IMR-90 (cell line): ENCODE data around the gene MAPK11. TPM values are rescaled to one million over a fixed set of nuclear protein-coding genes. Genes with fewer than 3 reads are reported as not detected.

Source experiments
- ATAC-seq: fragments of 200-7000 bp; cut with Tn5 transposase; 2 replicates; pipeline ENCODE4 v1.9.1; 2020; ENCODE audit warnings: low read depth, mild to moderate bottlenecking, moderate library complexity
- BruUV-seq: library from RNA; stranded (reverse); fragments of 400-500 nt; replicated peaks from 2 replicates; lab custom pipeline; 2021; lab: Mats Ljungman, UMichigan
- CTCF ChIA-PET: fragments of 300-600 bp; formaldehyde crosslinking; extraction: SDS; loops from one replicate; lab custom pipeline; 2021; ENCODE audit warnings: antibody characterized with exemption; lab: Yijun Ruan, JAX
- POLR2A ChIA-PET: fragments of 300-600 bp; sonication (Branson Sonifier 250); formaldehyde crosslinking; loops from one replicate; lab custom pipeline; 2022; ENCODE audit warnings: antibody characterized with exemption; ENCODE audit not compliant: unreplicated experiment; lab: Charles Lee
- DNase-seq: peaks from one replicate; pipeline ENCODE4 v3.0.0; 2013
- H2AFZ ChIP-seq: replicated peaks from 2 replicates; pipeline ENCODE3; 2013; ENCODE audit warnings: low read length, mild to moderate bottlenecking; ENCODE audit not compliant: poor library complexity
- H2AK5ac ChIP-seq: 2 replicates; pipeline ENCODE4 v1.6.1; 2013; ENCODE audit warnings: low read depth, low read length, inconsistent platforms
- H2AK9ac ChIP-seq: replicated peaks from 2 replicates; pipeline ENCODE3; 2013; ENCODE audit warnings: mild to moderate bottlenecking, low read depth, low read length, moderate library complexity; ENCODE audit not compliant: poor library complexity
- H2BK120ac ChIP-seq: 2 replicates; pipeline ENCODE4 v1.6.1; 2013; ENCODE audit warnings: low read depth, low read length, inconsistent platforms
- H2BK15ac ChIP-seq: 3 replicates; pipeline ENCODE4 v1.6.1; 2013; ENCODE audit warnings: low read depth, low read length, inconsistent platforms
- H2BK20ac ChIP-seq: 2 replicates; pipeline ENCODE4 v1.6.1; 2013; ENCODE audit warnings: low read depth, mild to moderate bottlenecking, inconsistent platforms, low read length, moderate library complexity
- H2BK5ac ChIP-seq: 2 replicates; pipeline ENCODE4 v1.6.1; 2013; ENCODE audit warnings: mild to moderate bottlenecking, low read depth, low read length, inconsistent platforms; ENCODE audit not compliant: poor library complexity, severe bottlenecking
- H3K14ac ChIP-seq: replicated peaks from 2 replicates; pipeline ENCODE4 v1.6.1; 2013; ENCODE audit warnings: low read depth, low read length, inconsistent platforms
- H3K18ac ChIP-seq: 2 replicates; pipeline ENCODE4 v1.6.1; 2013; ENCODE audit warnings: low read depth, low read length, control low read depth
- H3K23ac ChIP-seq: 2 replicates; pipeline ENCODE4 v1.6.1; 2013; ENCODE audit warnings: low read depth, low read length, inconsistent platforms
- H3K27ac ChIP-seq: 2 replicates; pipeline ENCODE4 v1.5.1; 2013; ENCODE audit warnings: mild to moderate bottlenecking, control low read depth, low read length; ENCODE audit not compliant: insufficient read depth
- H3K27me3 ChIP-seq: 2 replicates; pipeline ENCODE4 v1.6.1; 2013; ENCODE audit warnings: low read length; ENCODE audit not compliant: control insufficient read depth, insufficient read depth
- H3K36me3 ChIP-seq: 2 replicates; pipeline ENCODE4 v1.6.1; 2013; ENCODE audit warnings: low read length, mixed read lengths; ENCODE audit not compliant: control insufficient read depth, insufficient read depth
- H3K4ac ChIP-seq: 2 replicates; pipeline ENCODE4 v1.6.1; 2013; ENCODE audit warnings: low read depth, low read length, inconsistent platforms
- H3K4me1 ChIP-seq: 2 replicates; pipeline ENCODE4 v1.6.1; 2013; ENCODE audit warnings: low read length, mixed read lengths; ENCODE audit not compliant: control insufficient read depth, insufficient read depth
- H3K4me2 ChIP-seq: 2 replicates; pipeline ENCODE4 v1.6.1; 2013; ENCODE audit warnings: low read depth, mild to moderate bottlenecking, control low read depth, low read length, moderate library complexity
- H3K4me3 ChIP-seq: 2 replicates; pipeline ENCODE4 v1.5.1; 2013; ENCODE audit warnings: low read depth, mild to moderate bottlenecking, control low read depth, low read length, moderate library complexity; ENCODE audit not compliant: insufficient read depth
- H3K56ac ChIP-seq: 2 replicates; pipeline ENCODE4 v1.6.1; 2013; ENCODE audit warnings: low read length, inconsistent platforms; ENCODE audit not compliant: insufficient read depth; ENCODE audit errors: extremely low read depth
- H3K79me1 ChIP-seq, 2 experiments: 2 replicates each; pipeline ENCODE4 v1.6.1; 2013; ENCODE audit warnings: low read length in 2 of 2, inconsistent platforms in 1 of 2, low read depth in 1 of 2
- H3K9ac ChIP-seq: 2 replicates; pipeline ENCODE4 v1.6.1; 2013; ENCODE audit warnings: low read depth, low read length, control low read depth
- H3K9me1 ChIP-seq: 2 replicates; pipeline ENCODE4 v1.6.1; 2013; ENCODE audit warnings: low read length, inconsistent platforms; ENCODE audit not compliant: insufficient read depth
- H3K9me3 ChIP-seq: 2 replicates; pipeline ENCODE4 v1.6.1; 2013; ENCODE audit warnings: low read length; ENCODE audit not compliant: control insufficient read depth, insufficient read depth
- H4K20me1 ChIP-seq: 2 replicates; pipeline ENCODE4 v1.6.1; 2013; ENCODE audit warnings: low read length, inconsistent platforms; ENCODE audit not compliant: insufficient read depth
- H4K5ac ChIP-seq: 2 replicates; pipeline ENCODE4 v1.6.1; 2013; ENCODE audit warnings: mild to moderate bottlenecking, low read depth, low read length, control low read depth
- H4K8ac ChIP-seq, 2 experiments: 2 replicates each; pipeline ENCODE4 v1.6.1; 2013; ENCODE audit warnings: low read depth in 2 of 2, low read length in 2 of 2, control low read depth in 1 of 2, inconsistent platforms in 1 of 2
- H4K91ac ChIP-seq: 2 replicates; pipeline ENCODE4 v1.6.1; 2013; ENCODE audit warnings: low read depth, low read length, inconsistent platforms; ENCODE audit not compliant: insufficient read depth
- BHLHE40 ChIP-seq: fragments of 150-350 bp; IDR thresholded peaks from 2 replicates; pipeline ENCODE4 v1.6.1; 2016; ENCODE audit warnings: mild to moderate bottlenecking, low read depth, low read length
- CEBPB ChIP-seq: IDR thresholded peaks from 2 replicates; pipeline ENCODE4 v1.6.1; 2012; ENCODE audit warnings: low read depth, low read length, improper control_type of control experiment
- CHD1 ChIP-seq: IDR thresholded peaks from 2 replicates; pipeline ENCODE4 v1.6.1; 2012; ENCODE audit warnings: low read depth, low read length, improper control_type of control experiment
- FOS ChIP-seq: fragments of 150-350 bp; IDR thresholded peaks from 2 replicates; pipeline ENCODE4 v1.6.1; 2016; ENCODE audit warnings: low read depth, low read length
- MAFK ChIP-seq: IDR thresholded peaks from 2 replicates; pipeline ENCODE4 v1.6.1; 2012; ENCODE audit warnings: low read depth, low read length, improper control_type of control experiment
- MAZ ChIP-seq: IDR thresholded peaks from 2 replicates; pipeline ENCODE4 v1.6.1; 2012; ENCODE audit warnings: low read depth, mild to moderate bottlenecking, low read length, improper control_type of control experiment, moderate library complexity, borderline replicate concordance
- MXI1 ChIP-seq: IDR thresholded peaks from 2 replicates; pipeline ENCODE4 v1.6.1; 2012; ENCODE audit warnings: low read depth, mild to moderate bottlenecking, low read length, moderate library complexity, borderline replicate concordance
- NFE2L2 ChIP-seq: fragments of 150-350 bp; IDR thresholded peaks from 2 replicates; pipeline ENCODE4 v1.6.1; 2016; ENCODE audit warnings: low read depth, mild to moderate bottlenecking, low read length
- POLR2A ChIP-seq: IDR thresholded peaks from 2 replicates; pipeline ENCODE4 v1.6.1; 2012; ENCODE audit warnings: mild to moderate bottlenecking, low read depth, low read length
- RAD21 ChIP-seq: IDR thresholded peaks from 2 replicates; pipeline ENCODE4 v1.6.1; 2012; ENCODE audit warnings: low read length, improper control_type of control experiment
- RCOR1 ChIP-seq: IDR thresholded peaks from 2 replicates; pipeline ENCODE4 v1.6.1; 2012; ENCODE audit warnings: mild to moderate bottlenecking, low read length, improper control_type of control experiment; ENCODE audit not compliant: insufficient replicate concordance
- RFX5 ChIP-seq: IDR thresholded peaks from 2 replicates; pipeline ENCODE4 v1.8.0; 2012; ENCODE audit warnings: low read depth, mild to moderate bottlenecking, low read length, moderate library complexity
- SMC3 ChIP-seq: fragments of 150-350 bp; IDR thresholded peaks from 2 replicates; pipeline ENCODE4 v1.6.1; 2016; ENCODE audit warnings: low read depth, mild to moderate bottlenecking, antibody characterized with exemption, low read length, moderate library complexity
- WGBS, 2 experiments: methylation state at CpG; one replicate each; pipeline versions ENCODE4 v1.1.5 to v1.1.7; 2013; ENCODE audit warnings: missing lambda C conversion rate in 2 of 2; ENCODE audit not compliant: insufficient read length in 1 of 2; ENCODE audit errors: extremely low coverage in 2 of 2; 5-methylcytosine and 5-hydroxymethylcytosine counted together
- dilution Hi-C: fragments of 300-500 bp; cut with HindIII; formaldehyde crosslinking; loops from one replicate; pipeline ENCODE4 v1.14.3; 2018; ENCODE audit warnings: low sequenced_read_pairs; ENCODE audit not compliant: unreplicated experiment
- in situ Hi-C: fragments of 300-500 bp; cut with MboI; formaldehyde crosslinking; loops from 3 replicates; pipeline ENCODE4 v1.14.3; 2019; ENCODE audit warnings: low sequenced_read_pairs, inconsistent platforms, mixed read lengths
- intact Hi-C: fragments of 100-400 bp; cut with micrococcal nuclease; formaldehyde crosslinking; loops from 2 replicates; pipeline ENCODE4 v1.10.0; 2022
- polyA plus RNA-seq, 3 experiments: library from polyadenylated mRNA; depleted of rRNA; stranded (reverse); fragments of >200 nt; gene quantifications; 2 replicates each; pipeline ENCODE4 v1.2.3, GENCODE V29; 2012; ENCODE audit warnings: low replicate concordance in 1 of 3
- total RNA-seq: library from RNA; depleted of rRNA; stranded (reverse); fragments of >200 nt; gene quantifications from 2 replicates; pipeline ENCODE4 v1.2.3, GENCODE V29; 2012
- TF ChIP-seq, protein P1 (sequence below): fragments of 150-350 bp; IDR thresholded peaks from 2 replicates; pipeline ENCODE4 v1.6.1; 2016; ENCODE audit warnings: low read depth, mild to moderate bottlenecking, low read length, moderate library complexity, borderline replicate concordance
- TF ChIP-seq, protein P2 (sequence below): fragments of 150-350 bp; IDR thresholded peaks from 2 replicates; pipeline ENCODE4 v1.6.1; 2017; ENCODE audit warnings: mild to moderate bottlenecking, antibody characterized with exemption, low read length, low read depth
- TF ChIP-seq, protein P3 (sequence below): conservative IDR thresholded peaks from 2 replicates; pipeline ENCODE4 v1.5.1; 2012; ENCODE audit warnings: mild to moderate bottlenecking, low read depth, low read length, improper control_type of control experiment

The MAPK11 gene
- total and polyA plus RNA-seq, 2 of the 4 experiments (the other 2 are of a cell fraction): 8.1 to 14.4 TPM

DNA sequence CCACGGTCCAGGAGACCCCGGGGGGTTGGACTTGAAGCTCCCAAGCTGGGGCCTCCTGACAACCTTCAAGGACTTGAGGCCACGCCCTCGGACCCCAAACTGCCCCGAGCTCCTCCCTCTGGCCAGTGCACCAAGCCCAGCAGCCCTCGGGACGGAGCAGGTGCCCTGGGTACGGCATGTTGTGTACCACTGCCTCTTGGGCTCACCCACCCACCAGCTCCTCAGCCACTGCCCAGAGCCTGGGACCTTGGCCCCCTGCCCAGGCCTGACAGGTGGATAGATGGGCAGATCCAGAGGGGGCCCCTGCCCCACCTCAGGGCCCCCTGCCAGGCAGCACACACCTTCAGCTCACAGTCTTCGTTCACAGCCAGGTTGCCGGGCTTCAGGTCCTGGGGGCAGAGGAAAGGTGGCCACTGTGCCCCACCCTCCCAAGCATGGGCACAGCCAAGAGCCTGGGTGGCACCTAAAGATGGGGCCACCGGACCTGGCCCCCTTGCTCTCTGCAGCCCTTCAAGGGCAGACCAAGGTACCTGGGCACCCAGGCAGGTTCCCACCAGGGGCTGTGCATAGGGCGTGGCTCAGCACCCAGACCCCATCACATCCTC lies 13.8 kb downstream of the MAPK11 start:
- Histone ChIP-seq H3K4me2 (no peak overlapping the region), H4K20me1 (peaks cover 36% of the 10 kb centered on the region), H3K4me3 (no peak overlapping the region), H3K36me3 (peaks cover 35% of the 10 kb centered on the region; the same call in 1 of the 2 replicates), H3K27me3 (no peaks in the 10 kb centered on the region), H2BK15ac (no peak overlapping the region), H2BK20ac (no peak overlapping the region), H3K27ac (no peak overlapping the region), H2AFZ (no peak overlapping the region), H4K8ac (no peak overlapping the region), H3K9me1 (no peaks in the 10 kb centered on the region), H4K91ac (no peak overlapping the region), H3K9me3 (no peaks in the 10 kb centered on the region), H3K9ac (no peak overlapping the region), H3K4ac (no peak overlapping the region), H2BK120ac (no peak overlapping the region), H2BK5ac (no peak overlapping the region), H4K5ac (no peak overlapping the region), H3K56ac (no peak overlapping the region), H3K23ac (no peak overlapping the region), H3K14ac (no peak overlapping the region), H2AK5ac (no peak overlapping the region), H2AK9ac (peak overlapping the region; percentile 24), H3K18ac (no peak overlapping the region), H3K4me1 (peaks cover 9% of the 10 kb centered on the region), H3K79me1 (peaks cover 9 to 38% of the 10 kb centered on the region in 2 experiments; a peak in 3 of 4 replicates)
- ATAC-seq (no peak), DNase-seq (no peak)
- dilution Hi-C loops: no loop called here
- BruUV-seq: no TSS peak
- TF ChIP-seq RAD21 (no peak), SMC3 (no peak), CHD1 (no peak), NFE2L2 (no peak), MXI1 (no peak), MAFK (no peak), RCOR1 (no peak), MAZ (no peak), BHLHE40 (no peak), RFX5 (no peak), POLR2A (no peak), CEBPB (no peak), FOS (no peak)
- TF ChIP-seq, protein P1, sequence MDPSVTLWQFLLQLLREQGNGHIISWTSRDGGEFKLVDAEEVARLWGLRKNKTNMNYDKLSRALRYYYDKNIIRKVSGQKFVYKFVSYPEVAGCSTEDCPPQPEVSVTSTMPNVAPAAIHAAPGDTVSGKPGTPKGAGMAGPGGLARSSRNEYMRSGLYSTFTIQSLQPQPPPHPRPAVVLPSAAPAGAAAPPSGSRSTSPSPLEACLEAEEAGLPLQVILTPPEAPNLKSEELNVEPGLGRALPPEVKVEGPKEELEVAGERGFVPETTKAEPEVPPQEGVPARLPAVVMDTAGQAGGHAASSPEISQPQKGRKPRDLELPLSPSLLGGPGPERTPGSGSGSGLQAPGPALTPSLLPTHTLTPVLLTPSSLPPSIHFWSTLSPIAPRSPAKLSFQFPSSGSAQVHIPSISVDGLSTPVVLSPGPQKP: no peak
- TF ChIP-seq, protein P2, sequence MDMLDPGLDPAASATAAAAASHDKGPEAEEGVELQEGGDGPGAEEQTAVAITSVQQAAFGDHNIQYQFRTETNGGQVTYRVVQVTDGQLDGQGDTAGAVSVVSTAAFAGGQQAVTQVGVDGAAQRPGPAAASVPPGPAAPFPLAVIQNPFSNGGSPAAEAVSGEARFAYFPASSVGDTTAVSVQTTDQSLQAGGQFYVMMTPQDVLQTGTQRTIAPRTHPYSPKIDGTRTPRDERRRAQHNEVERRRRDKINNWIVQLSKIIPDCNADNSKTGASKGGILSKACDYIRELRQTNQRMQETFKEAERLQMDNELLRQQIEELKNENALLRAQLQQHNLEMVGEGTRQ: no peak
- TF ChIP-seq, protein P3, sequence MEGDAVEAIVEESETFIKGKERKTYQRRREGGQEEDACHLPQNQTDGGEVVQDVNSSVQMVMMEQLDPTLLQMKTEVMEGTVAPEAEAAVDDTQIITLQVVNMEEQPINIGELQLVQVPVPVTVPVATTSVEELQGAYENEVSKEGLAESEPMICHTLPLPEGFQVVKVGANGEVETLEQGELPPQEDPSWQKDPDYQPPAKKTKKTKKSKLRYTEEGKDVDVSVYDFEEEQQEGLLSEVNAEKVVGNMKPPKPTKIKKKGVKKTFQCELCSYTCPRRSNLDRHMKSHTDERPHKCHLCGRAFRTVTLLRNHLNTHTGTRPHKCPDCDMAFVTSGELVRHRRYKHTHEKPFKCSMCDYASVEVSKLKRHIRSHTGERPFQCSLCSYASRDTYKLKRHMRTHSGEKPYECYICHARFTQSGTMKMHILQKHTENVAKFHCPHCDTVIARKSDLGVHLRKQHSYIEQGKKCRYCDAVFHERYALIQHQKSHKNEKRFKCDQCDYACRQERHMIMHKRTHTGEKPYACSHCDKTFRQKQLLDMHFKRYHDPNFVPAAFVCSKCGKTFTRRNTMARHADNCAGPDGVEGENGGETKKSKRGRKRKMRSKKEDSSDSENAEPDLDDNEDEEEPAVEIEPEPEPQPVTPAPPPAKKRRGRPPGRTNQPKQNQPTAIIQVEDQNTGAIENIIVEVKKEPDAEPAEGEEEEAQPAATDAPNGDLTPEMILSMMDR: no peak
- CTCF ChIA-PET: no interaction called here
- POLR2A ChIA-PET: no interaction called here
- no CpG with 5 or more reads among the region's 12 CpGs for WGBS, 2 experiments
- in situ Hi-C loops: no loop called here
- intact Hi-C loops: no loop called here
